Neuronal stem cell (in vitro differentiated cells): ENCODE data around the gene KNOP1.

Experiments used
- DNase-seq: peaks from one replicate; pipeline ENCODE4 v3.0.0-alpha.2; 2013; ENCODE audit warnings: low spot score
- H2AFZ ChIP-seq: one replicate; pipeline ENCODE4 v1.6.1; 2013; ENCODE audit warnings: mild to moderate bottlenecking, low read length, inconsistent platforms
- H2AK5ac ChIP-seq: 2 replicates; pipeline ENCODE4 v1.6.1; 2013; ENCODE audit warnings: low read depth, mild to moderate bottlenecking, inconsistent platforms, low read length, moderate library complexity, mixed read lengths
- H2BK120ac ChIP-seq: 2 replicates; pipeline ENCODE4 v1.6.1; 2013; ENCODE audit warnings: low read depth, mild to moderate bottlenecking, inconsistent platforms, low read length, moderate library complexity, mixed read lengths
- H2BK12ac ChIP-seq: one replicate; pipeline ENCODE4 v1.6.1; 2013; ENCODE audit warnings: low read length, inconsistent platforms
- H2BK15ac ChIP-seq: 2 replicates; pipeline ENCODE4 v1.6.1; 2013; ENCODE audit warnings: mild to moderate bottlenecking, low read length, inconsistent platforms, mixed read lengths
- H2BK5ac ChIP-seq: one replicate; pipeline ENCODE4 v1.6.1; 2013; ENCODE audit warnings: inconsistent platforms, mild to moderate bottlenecking, low read length, moderate library complexity
- H3K14ac ChIP-seq: one replicate; pipeline ENCODE4 v1.6.1; 2013; ENCODE audit warnings: low read length, inconsistent platforms
- H3K18ac ChIP-seq: 2 replicates; pipeline ENCODE4 v1.6.1; 2013; ENCODE audit warnings: low read length, inconsistent platforms
- H3K23ac ChIP-seq: 2 replicates; pipeline ENCODE4 v1.6.1; 2013; ENCODE audit warnings: low read depth, mild to moderate bottlenecking, mixed read lengths, low read length, inconsistent platforms; ENCODE audit not compliant: poor library complexity
- H3K27ac ChIP-seq: replicated peaks from 3 replicates; pipeline ENCODE4 v1.5.1; 2013; ENCODE audit warnings: low read length, inconsistent platforms
- H3K27me3 ChIP-seq, 3 experiments: 2 replicates each; pipeline ENCODE4 v1.6.1; 2013; ENCODE audit warnings: low read length in 3 of 3, mild to moderate bottlenecking in 2 of 3, inconsistent platforms in 1 of 3, low read depth in 1 of 3, mixed read lengths in 1 of 3, moderate library complexity in 1 of 3; ENCODE audit not compliant: control insufficient read depth in 3 of 3, insufficient read depth in 3 of 3
- H3K36me3 ChIP-seq, 2 donors: replicated peaks in 1 of 2; 2 replicates each; pipeline ENCODE4 v1.6.1; 2013; ENCODE audit warnings: low read length in 2 of 2; ENCODE audit not compliant: control insufficient read depth in 2 of 2, insufficient read depth in 2 of 2
- H3K4ac ChIP-seq: 2 replicates; pipeline ENCODE4 v1.6.1; 2013; ENCODE audit warnings: inconsistent platforms, mild to moderate bottlenecking, low read length, moderate library complexity
- H3K4me1 ChIP-seq, 2 donors: 1 replicate in 1 of 2; 2 replicates in 1 of 2; pipeline ENCODE4 v1.6.1; 2013; ENCODE audit warnings: low read length in 2 of 2, low read depth in 1 of 2; ENCODE audit not compliant: control insufficient read depth in 2 of 2, insufficient read depth in 1 of 2
- H3K4me2 ChIP-seq: one replicate; pipeline ENCODE4 v1.6.1; 2013; ENCODE audit warnings: mild to moderate bottlenecking, low read length, inconsistent platforms; ENCODE audit not compliant: insufficient read depth, poor library complexity, severe bottlenecking
- H3K4me3 ChIP-seq, 2 donors: 2 replicates each; pipeline ENCODE4 v1.5.1; 2013; ENCODE audit warnings: low read length in 2 of 2, mild to moderate bottlenecking in 2 of 2, inconsistent platforms in 1 of 2, moderate library complexity in 1 of 2
- H3K79me1 ChIP-seq: one replicate; pipeline ENCODE4 v1.6.1; 2013; ENCODE audit warnings: low read depth, mild to moderate bottlenecking, inconsistent platforms, low read length, moderate library complexity
- H3K9ac ChIP-seq: one replicate; pipeline ENCODE4 v1.6.1; 2013; ENCODE audit warnings: mild to moderate bottlenecking, low read depth, low read length, inconsistent platforms; ENCODE audit not compliant: poor library complexity
- H3K9me3 ChIP-seq, 2 donors: replicated peaks in 1 of 2; 2 replicates each; pipeline versions ENCODE3 to v1.6.1; 2013; ENCODE audit warnings: low read length in 2 of 2, mild to moderate bottlenecking in 2 of 2, inconsistent platforms in 1 of 2, low read depth in 1 of 2, mixed read lengths in 1 of 2, moderate library complexity in 1 of 2; ENCODE audit not compliant: control insufficient read depth in 2 of 2, insufficient read depth in 1 of 2
- H4K8ac ChIP-seq: one replicate; pipeline ENCODE4 v1.6.1; 2013; ENCODE audit warnings: low read depth, mild to moderate bottlenecking, inconsistent platforms, low read length, moderate library complexity
- H4K91ac ChIP-seq: one replicate; pipeline ENCODE4 v1.6.1; 2013; ENCODE audit warnings: low read length, low read depth, mild to moderate bottlenecking, inconsistent platforms; ENCODE audit not compliant: poor library complexity
- WGBS, 2 donors: extraction: QIAGEN DNeasy Blood & Tissue Kit; methylation state at CpG; one replicate each; pipeline ENCODE4 v1.1.7; 2013; ENCODE audit warnings: missing lambda C conversion rate in 2 of 2, mixed read lengths in 1 of 2; ENCODE audit not compliant: insufficient read length in 2 of 2, insufficient replicate concordance in 1 of 2; ENCODE audit errors: extremely low coverage in 2 of 2; 5-methylcytosine and 5-hydroxymethylcytosine counted together

KNOP1 gene

GRCh38 chr16:19688396-19689024 lies 29.5 kb downstream of the KNOP1 start:
- no peak overlapping the region for H3K14ac ChIP-seq
- no peak overlapping the region for H3K4ac ChIP-seq
- peaks cover 2% of the 10 kb centered on the region for H3K79me1 ChIP-seq
- H3K36me3 ChIP-seq = peaks cover 11 to 85% of the 10 kb centered on the region in 2 donors
- H2BK120ac ChIP-seq = no peak overlapping the region
- H3K9me3 ChIP-seq = peaks cover 0 to 15% of the 10 kb centered on the region in 2 donors
- peaks cover 3 to 6% of the 10 kb centered on the region in 2 donors for H3K4me1 ChIP-seq
- no peaks in the 10 kb centered on the region for H3K27me3 ChIP-seq
- no peak overlapping the region for H3K27ac ChIP-seq
- H2AK5ac ChIP-seq = no peak overlapping the region
- no peak overlapping the region for H2BK5ac ChIP-seq
- peak overlapping the region; percentile 0 for H3K18ac ChIP-seq
- H3K23ac ChIP-seq = no peak overlapping the region
- no peak overlapping the region for H2AFZ ChIP-seq
- no peak overlapping the region for H2BK15ac ChIP-seq
- H3K4me3 ChIP-seq = no peak overlapping the region
- H3K9ac ChIP-seq = no peak overlapping the region
- no peak overlapping the region for H4K8ac ChIP-seq
- no peak for DNase-seq
- no peak overlapping the region for H2BK12ac ChIP-seq
- no peak overlapping the region for H4K91ac ChIP-seq
- no CpG with 5 or more reads among the region's 18 CpGs for WGBS, 2 donors
- no peak overlapping the region for H3K4me2 ChIP-seq

DNA sequence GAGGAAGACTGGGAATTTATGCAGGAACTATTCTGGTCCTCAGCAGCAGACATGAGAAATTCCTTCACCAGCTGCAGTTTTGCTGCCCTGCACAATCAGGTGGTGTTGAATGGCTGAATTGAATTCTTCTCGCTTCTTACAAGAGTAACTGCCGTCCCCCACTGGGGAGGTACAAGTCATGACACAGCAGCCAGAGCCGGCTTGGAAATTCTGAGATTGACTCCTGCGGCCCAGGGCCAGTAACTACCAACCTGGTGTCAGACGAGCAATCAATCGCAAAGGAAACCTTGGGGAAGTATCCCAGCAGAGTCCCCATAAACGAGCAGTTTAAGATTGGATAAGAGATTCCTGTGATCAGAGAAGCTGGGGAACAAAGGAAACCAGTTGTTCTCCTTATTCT lies 30.7 kb downstream of the KNOP1 start:
- Histone ChIP-seq H2BK15ac (no peak overlapping the region), H3K27ac (peak overlapping the region; percentile 62)

DNA sequence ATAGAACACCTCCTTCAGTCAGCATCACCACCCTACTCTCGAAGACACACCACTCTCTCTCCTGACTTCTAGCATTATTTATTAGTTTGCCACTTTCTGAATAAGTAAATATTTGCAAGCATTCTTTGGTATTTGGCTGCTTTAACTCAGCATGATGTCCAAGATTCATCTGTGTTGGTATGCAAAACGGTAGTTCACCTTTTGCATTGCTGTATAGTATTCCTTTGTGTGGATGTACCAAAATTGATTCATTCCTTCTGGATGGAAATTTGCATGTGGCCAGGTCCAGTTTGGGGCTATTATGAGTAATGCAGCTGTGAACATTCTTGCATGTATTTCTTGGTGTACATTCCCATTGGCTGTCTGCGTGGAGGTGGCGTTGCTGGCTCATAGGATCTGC lies 32.9 kb downstream of the KNOP1 start:
- no peak overlapping the region for H4K91ac ChIP-seq
- H3K36me3 ChIP-seq = peaks cover 5 to 88% of the 10 kb centered on the region in 2 donors
- H3K14ac ChIP-seq = no peak overlapping the region
- H3K9me3 ChIP-seq = peaks cover 0 to 19% of the 10 kb centered on the region in 2 donors
- DNase-seq = no peak
- no peak overlapping the region for H2BK15ac ChIP-seq
- no peak overlapping the region for H2AFZ ChIP-seq
- no peak overlapping the region for H3K4me2 ChIP-seq
- no peak overlapping the region for H2BK5ac ChIP-seq
- H4K8ac ChIP-seq = no peak overlapping the region
- no peak overlapping the region for H2BK12ac ChIP-seq
- no peak overlapping the region for H3K4ac ChIP-seq
- H2AK5ac ChIP-seq = no peak overlapping the region
- peaks cover 3 to 6% of the 10 kb centered on the region in 2 donors for H3K4me1 ChIP-seq
- no peak overlapping the region for H3K4me3 ChIP-seq
- H3K79me1 ChIP-seq = peaks cover 2% of the 10 kb centered on the region
- no peak overlapping the region for H2BK120ac ChIP-seq
- no CpG with 5 or more reads among the region's 4 CpGs for WGBS, 2 donors
- H3K27ac ChIP-seq = no peak overlapping the region
- H3K27me3 ChIP-seq = no peaks in the 10 kb centered on the region
- no peak overlapping the region for H3K9ac ChIP-seq
- H3K23ac ChIP-seq = no peak overlapping the region
- no peak overlapping the region for H3K18ac ChIP-seq

More for the DNA sequence above, 30.7 kb downstream of the KNOP1 start:
- H2AFZ ChIP-seq = no peak overlapping the region
- no peak overlapping the region for H4K8ac ChIP-seq
- H2BK5ac ChIP-seq = no peak overlapping the region
- H2AK5ac ChIP-seq = no peak overlapping the region
- peaks cover 3 to 6% of the 10 kb centered on the region in 2 donors for H3K4me1 ChIP-seq
- H3K4ac ChIP-seq = no peak overlapping the region
- H3K14ac ChIP-seq = no peak overlapping the region
- H3K36me3 ChIP-seq = peaks cover 10 to 89% of the 10 kb centered on the region in 2 donors
- no peak overlapping the region for H2BK12ac ChIP-seq
- no peak overlapping the region for H4K91ac ChIP-seq
- H3K9me3 ChIP-seq = peaks cover 0 to 19% of the 10 kb centered on the region in 2 donors
- no peak overlapping the region for H3K18ac ChIP-seq
- no CpG with 5 or more reads among the region's 7 CpGs for whole genome bisulfite sequencing, 2 donors
- peaks cover 2% of the 10 kb centered on the region for H3K79me1 ChIP-seq
- no peak overlapping the region for H3K4me3 ChIP-seq
- no peak overlapping the region for H3K4me2 ChIP-seq
- no peak overlapping the region for H2BK120ac ChIP-seq
- H3K27me3 ChIP-seq = no peaks in the 10 kb centered on the region
- no peak overlapping the region for H3K23ac ChIP-seq
- H3K9ac ChIP-seq = no peak overlapping the region
- DNase-seq = no peak

GRCh38 chr16:19683453-19684236 lies 34.4 kb downstream of the KNOP1 start:
- no peak overlapping the region for H4K8ac ChIP-seq
- H3K79me1 ChIP-seq = peaks cover 2% of the 10 kb centered on the region
- DNase-seq = no peak
- no peak overlapping the region for H2AFZ ChIP-seq
- peaks cover 0 to 19% of the 10 kb centered on the region in 2 donors for H3K9me3 ChIP-seq
- no peak overlapping the region for H2AK5ac ChIP-seq
- no peak overlapping the region for H3K23ac ChIP-seq
- H3K9ac ChIP-seq = no peak overlapping the region
- no peak overlapping the region for H3K4me3 ChIP-seq
- H3K36me3 ChIP-seq = peaks cover 5 to 83% of the 10 kb centered on the region in 2 donors
- H2BK15ac ChIP-seq = no peak overlapping the region
- H3K27me3 ChIP-seq = no peaks in the 10 kb centered on the region
- no peak overlapping the region for H2BK120ac ChIP-seq
- H3K4ac ChIP-seq = no peak overlapping the region
- peaks cover 3 to 6% of the 10 kb centered on the region in 2 donors for H3K4me1 ChIP-seq
- H3K4me2 ChIP-seq = no peak overlapping the region
- H3K18ac ChIP-seq = no peak overlapping the region
- no CpG with 5 or more reads among the region's 6 CpGs for WGBS, 2 donors
- H3K14ac ChIP-seq = no peak overlapping the region
- no peak overlapping the region for H2BK12ac ChIP-seq
- H4K91ac ChIP-seq = no peak overlapping the region
- no peak overlapping the region for H3K27ac ChIP-seq
- H2BK5ac ChIP-seq = no peak overlapping the region
